GM19452 (cell line): Measurements from ENCODE around the gene CTDP1.

ENCODE experiments used
- ATAC-seq: cut with Tn5 transposase; IDR thresholded peaks from one replicate; pipeline ENCODE4 v1.9.1; 2021; ENCODE audit not compliant: unreplicated experiment

Gene CTDP1

GRCh38 chr18:79644006-79644665 lies 35.5 kb upstream of the CTDP1 start:
- peak; percentile 92 for ATAC-seq

GRCh38 chr18:79644666-79645057 lies 34.9 kb upstream of the CTDP1 start:
- no peak for ATAC-seq

GRCh38 chr18:79645291-79645983 lies 34.2 kb upstream of the CTDP1 start:
- ATAC-seq: no peak

- no peak for ATAC-seq
Measured at GRCh38 chr18:79647307-79647706, 32.3 kb upstream of the CTDP1 start.

GRCh38 chr18:79650959-79651358 lies 28.6 kb upstream of the CTDP1 start:
- no peak for ATAC-seq

- ATAC-seq: no peak
Measured at GRCh38 chr18:79657342-79657996, 22.1 kb upstream of the CTDP1 start.

GRCh38 chr18:79658366-79658765 lies 21.2 kb upstream of the CTDP1 start:
- no peak for ATAC-seq

- ATAC-seq: no peak
Measured at GRCh38 chr18:79659733-79660132, 19.9 kb upstream of the CTDP1 start.

GRCh38 chr18:79662034-79662433 lies 17.6 kb upstream of the CTDP1 start:
- ATAC-seq: no peak

GRCh38 chr18:79662439-79662838 lies 17.2 kb upstream of the CTDP1 start:
- no peak for ATAC-seq

GRCh38 chr18:79664525-79665125 lies 15.0 kb upstream of the CTDP1 start:
- ATAC-seq: no peak

GRCh38 chr18:79668203-79668602 lies 11.4 kb upstream of the CTDP1 start:
- no peak for ATAC-seq

GRCh38 chr18:79672490-79673276 lies 6.9 kb upstream of the CTDP1 start:
- ATAC-seq: no peak

- ATAC-seq: no peak
Measured at GRCh38 chr18:79677221-79677620, 2.4 kb upstream of the CTDP1 start.

GRCh38 chr18:79677840-79678239 lies 1.8 kb upstream of the CTDP1 start:
- ATAC-seq: no peak

GRCh38 chr18:79678665-79679551 lies 695 bp upstream of the CTDP1 start:
- peak; percentile 94 for ATAC-seq

- peak; percentile 3 for ATAC-seq
Measured at GRCh38 chr18:79680100-79680879, 687 bp downstream of the CTDP1 start.

GRCh38 chr18:79680891-79681339 lies 1.3 kb downstream of the CTDP1 start:
- ATAC-seq: no peak
